Measurements from ENCODE around the gene CAMSAP2.

Gene CAMSAP2

GRCh38 chr1:200774735-200775444 lies 36.2 kb downstream of the CAMSAP2 start:
- no peak for DNase-seq (ENCODE audit: extremely low read depth, low read depth)
- no peak for TF ChIP-seq CTCF (IDR thresholded peaks at IDR 0.05; ENCODE audit: low read depth, low read length)

GRCh38 chr1:200775850-200776249 lies 37.2 kb downstream of the CAMSAP2 start:
- no peak for DNase-seq (ENCODE audit: extremely low read depth, low read depth)
- no peak for TF ChIP-seq CTCF (IDR thresholded peaks at IDR 0.05; ENCODE audit: low read depth, low read length)

GRCh38 chr1:200776949-200777348 lies 38.3 kb downstream of the CAMSAP2 start:
- no peak for DNase-seq (ENCODE audit: extremely low read depth, low read depth)
- no peak for TF ChIP-seq CTCF (IDR thresholded peaks at IDR 0.05; ENCODE audit: low read depth, low read length)

GRCh38 chr1:200778766-200779165 lies 40.1 kb downstream of the CAMSAP2 start:
- no peak for DNase-seq (ENCODE audit: extremely low read depth, low read depth)
- no peak for TF ChIP-seq CTCF (IDR thresholded peaks at IDR 0.05; ENCODE audit: low read depth, low read length)

- TF ChIP-seq CTCF (IDR thresholded peaks at IDR 0.05; ENCODE audit: low read depth, low read length), result no peak
- no peak for DNase-seq (ENCODE audit: extremely low read depth, low read depth)
These were observed 40.6 kb downstream of the CAMSAP2 start for GRCh38 chr1:200779326-200779725.

DNA sequence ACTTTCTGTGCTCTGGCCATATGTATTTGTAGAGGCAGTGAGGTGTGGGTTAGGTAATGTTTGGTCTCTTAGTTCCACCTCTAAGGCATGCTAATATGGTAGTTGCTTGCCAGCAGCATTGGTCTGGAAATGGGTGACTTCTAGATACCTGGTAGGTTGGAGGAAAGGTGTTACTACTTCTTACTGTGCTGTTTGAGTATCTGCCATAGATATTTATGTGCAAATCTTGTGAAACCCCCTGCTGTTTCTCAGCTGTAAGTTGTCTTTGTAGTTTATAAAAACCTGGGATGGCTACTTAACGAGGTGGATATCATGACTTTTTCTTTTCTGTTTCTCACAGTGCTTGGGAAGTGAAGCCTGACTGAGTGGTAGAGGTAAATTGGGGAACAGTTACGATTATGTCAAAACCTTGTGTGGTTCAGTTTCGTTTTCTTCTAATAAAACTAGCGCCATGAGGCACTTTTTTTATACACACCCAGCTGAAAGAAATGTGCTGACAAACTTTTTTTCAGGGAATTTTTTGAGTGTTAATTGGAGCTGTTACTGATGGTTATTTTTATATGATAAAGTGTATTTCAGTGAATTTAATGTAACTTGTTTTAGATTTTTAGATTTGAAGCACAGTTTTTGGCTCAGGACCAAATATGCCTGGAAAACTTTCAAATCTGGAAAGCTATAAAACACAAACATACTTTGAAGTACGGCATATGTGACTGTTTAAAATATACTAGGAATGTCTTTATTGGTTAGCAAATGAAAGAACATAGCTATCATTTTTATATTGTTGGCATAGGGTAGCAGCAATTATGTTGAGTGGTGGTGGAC lies 42.1 kb downstream of the CAMSAP2 start:
- no peak for DNase-seq (ENCODE audit: extremely low read depth, low read depth)
- no peak for TF ChIP-seq CTCF (IDR thresholded peaks at IDR 0.05; ENCODE audit: low read depth, low read length)

- DNase-seq (ENCODE audit: extremely low read depth, low read depth), result no peak
- no peak for TF ChIP-seq CTCF (IDR thresholded peaks at IDR 0.05; ENCODE audit: low read depth, low read length)
These were observed 45.2 kb downstream of the CAMSAP2 start for GRCh38 chr1:200783926-200784325.

Measured in AG09319 (cell line).